Spleen (tissue), 11 donors: Measurements from ENCODE around the gene SKI. TPM values are rescaled to one million over a fixed set of nuclear protein-coding genes. Genes with fewer than 3 reads are reported as not detected.
"Not testable (repeated sequence)": the region's sequence is repeated elsewhere in the genome, so short reads cannot be mapped to it uniquely, and the experiment has no call there.

Source experiments
- DNase-seq: peaks from one replicate; pipeline ENCODE4 v3.0.0-alpha.2; 2020
- H3K27ac ChIP-seq, 8 donors: fragments of 200-600 bp; sonication (generic) in 7 of 8; 1 replicate in 4 of 8; 2 replicates in 4 of 8; pipeline versions ENCODE4 v1.5.0 to v1.8.0; 2016 to 2021; ENCODE audit warnings: inconsistent platforms in 4 of 8, mild to moderate bottlenecking in 4 of 8, moderate library complexity in 1 of 8
- H3K27me3 ChIP-seq, 7 donors: fragments of 200-600 bp; sonication (generic) in 6 of 7; replicated peaks in 1 of 7; 1 replicate in 4 of 7; 2 replicates in 3 of 7; pipeline versions ENCODE4 v1.5.0 to v1.8.0; 2016 to 2021; ENCODE audit warnings: inconsistent platforms in 3 of 7, mild to moderate bottlenecking in 1 of 7
- H3K36me3 ChIP-seq, 6 donors: fragments of 200-600 bp; sonication (generic) in 5 of 6; 1 replicate in 4 of 6; 2 replicates in 2 of 6; pipeline versions ENCODE4 v1.5.0 to v1.8.0; 2016 to 2021; ENCODE audit warnings: inconsistent platforms in 2 of 6
- H3K4me1 ChIP-seq, 6 donors: fragments of 200-600 bp; sonication (generic) in 5 of 6; 1 replicate in 3 of 6; 2 replicates in 3 of 6; pipeline versions ENCODE4 v1.5.0 to v1.8.0; 2016 to 2021; ENCODE audit warnings: inconsistent platforms in 3 of 6
- H3K4me3 ChIP-seq, 8 donors: fragments of 200-600 bp; sonication (generic) in 7 of 8; 1 replicate in 4 of 8; 2 replicates in 4 of 8; pipeline versions ENCODE4 v1.5.0 to v1.8.0; 2016 to 2021; ENCODE audit warnings: inconsistent platforms in 4 of 8, mild to moderate bottlenecking in 4 of 8, moderate library complexity in 2 of 8
- H3K9me3 ChIP-seq, 8 donors: fragments of 200-600 bp; sonication (generic) in 7 of 8; 1 replicate in 4 of 8; 2 replicates in 4 of 8; pipeline versions ENCODE4 v1.5.0 to v1.8.0; 2016 to 2021; ENCODE audit warnings: inconsistent platforms in 4 of 8
- CTCF ChIP-seq, 11 experiments: fragments of 200-600 bp in 7 of 11; fragments of 450-650 bp in 4 of 11; sonication (generic) in 4 of 11; IDR thresholded peaks in 8 of 11; conservative IDR thresholded peaks in 3 of 11; 1 replicate in 7 of 11; 2 replicates in 4 of 11; pipeline versions ENCODE4 v1.4.0 to v1.8.0; 2016 to 2021; ENCODE audit warnings: antibody characterized with exemption in 11 of 11, inconsistent platforms in 4 of 11, mild to moderate bottlenecking in 1 of 11
- POLR2A ChIP-seq, 3 donors: fragments of 450-650 bp; IDR thresholded peaks; one replicate each; pipeline ENCODE4 v1.5.1; 2017; ENCODE audit warnings: antibody characterized with exemption in 3 of 3, mild to moderate bottlenecking in 1 of 3
- POLR2AphosphoS5 ChIP-seq, 3 donors: sonication (generic); formaldehyde crosslinking; IDR thresholded peaks; one replicate each; pipeline ENCODE4 v1.5.1; 2017; ENCODE audit warnings: antibody characterized with exemption in 3 of 3
- WGBS, 5 donors: extraction: QIAGEN DNeasy Blood & Tissue Kit in 3 of 5; methylation state at CpG; one replicate each; pipeline versions ENCODE4 v1.1.5 to v1.1.7; 2013 to 2018; 5-methylcytosine and 5-hydroxymethylcytosine counted together
- intact Hi-C: fragments of 100-400 bp; cut with DNase I; formaldehyde crosslinking; loops from one replicate; pipeline ENCODE4 v1.15.0; 2023; ENCODE audit warnings: low total_unique reads
- polyA plus RNA-seq, 3 donors: library from polyadenylated mRNA; stranded (reverse); fragments of 200-250 nt; gene quantifications; one replicate each; pipeline ENCODE4 v1.2.1, GENCODE V29; 2013
- total RNA-seq, 7 donors: library from RNA; depleted of rRNA in 3 of 7; stranded (reverse); fragments of >200 nt in 3 of 7; fragmentation: NEBNext Ultra II Directional in 4 of 7; extraction: Animal tissue kit (Norgen Biotek cat#: 25700) in 4 of 7; gene quantifications; one replicate each; pipeline versions ENCODE4 v1.1.0 to v1.2.1, GENCODE V29; 2016 to 2021
- donor health status: healthy with polysubstance abuse.
- donor health status: DM: no; HTN: no; CAD: no; lungs with moderate emphysema.
- donor health status: DM: no; HTN: no; CAD: no.
- donor health status: Bipolar disorder and iron deficiency.
- donor health status: healthy.
- donor health status: DM: no; HTN: no; CAD: no.
- donor health status: DM: yes; HTN: yes; CAD: no.

Gene SKI
- total and polyA plus RNA-seq, 10 donors, result 4.4 to 100.0 (median 54.3) TPM

GRCh38 chr1:2331200-2331544 is 103.1 kb downstream of the SKI start:
- no peak overlapping the region for H3K27ac ChIP-seq
- no peaks in the 10 kb centered on the region for H3K36me3 ChIP-seq
- H3K9me3 ChIP-seq, result no peaks in the 10 kb centered on the region
- 83 to 96% (median 89%) methylated on average over 4 to 11 of the region's 11 CpGs for WGBS, 5 donors
- H3K27me3 ChIP-seq, result peaks cover 0 to 3% (median 0%) of the 10 kb centered on the region in 7 donors
- no peaks in the 10 kb centered on the region for H3K4me1 ChIP-seq
- intact Hi-C loops, result no loop called here
- DNase-seq, result no peak
- no peak overlapping the region for H3K4me3 ChIP-seq
- no peak for TF ChIP-seq POLR2AphosphoS5 (IDR thresholded peaks at IDR 0.05)

DNA sequence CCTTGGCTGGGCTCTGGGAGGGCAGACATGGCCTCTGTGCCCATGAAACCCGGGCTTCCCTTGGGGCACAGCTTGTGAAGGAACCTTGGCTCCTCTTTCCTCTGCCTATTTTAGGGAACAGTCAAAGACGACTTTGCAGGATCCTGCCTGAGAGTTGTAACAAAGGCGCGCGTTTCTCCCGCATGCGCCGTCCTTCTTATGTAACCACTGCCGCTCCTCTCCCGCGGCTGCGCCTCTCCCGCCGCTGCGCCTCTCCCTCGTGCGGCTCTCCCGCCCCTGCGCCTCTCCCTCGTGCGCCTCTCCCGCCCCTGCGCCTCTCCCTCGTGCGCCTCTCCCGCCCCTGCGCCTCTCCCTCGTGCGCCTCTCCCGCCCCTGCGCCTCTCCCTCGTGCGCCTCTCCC is 103.5 kb downstream of the SKI start:
- H3K4me3 ChIP-seq, H3K9me3 ChIP-seq, H3K27ac ChIP-seq, H3K4me1 ChIP-seq, H3K27me3 ChIP-seq, DNase-seq, H3K36me3 ChIP-seq, intact Hi-C loops: not testable (repeated sequence)
- 90 to 95% (median 92%) methylated on average over 16 to 33 of the region's 33 CpGs for WGBS, 5 donors

DNA sequence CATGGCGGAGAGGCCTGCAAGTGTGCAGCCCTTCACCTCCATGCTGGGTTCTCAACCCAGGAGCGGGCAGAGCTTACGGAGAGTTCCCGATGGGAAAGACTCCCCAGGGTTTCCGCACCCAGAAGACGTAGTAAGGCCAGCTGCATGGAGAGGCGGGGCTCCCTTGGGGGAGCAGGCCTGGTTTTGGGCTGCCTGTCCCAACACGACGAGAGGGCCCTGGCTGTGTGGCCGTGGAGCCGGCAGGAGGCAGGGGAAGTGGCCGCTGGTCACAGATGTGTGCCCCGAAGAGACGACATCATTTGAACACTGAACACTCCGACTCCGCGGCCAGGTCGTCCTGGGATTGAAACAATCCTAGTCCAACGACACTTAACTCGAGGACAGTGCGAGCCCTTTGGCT is 106.2 kb downstream of the SKI start:
- Histone ChIP-seq H3K4me1 (no peaks in the 10 kb centered on the region), H3K36me3 (no peaks in the 10 kb centered on the region), H3K4me3 (no peak overlapping the region), H3K27me3 (peaks cover 0 to 18% (median 0%) of the 10 kb centered on the region in 7 donors), H3K9me3 (no peaks in the 10 kb centered on the region), H3K27ac (no peak overlapping the region)
- DNase-seq, result no peak
- 89 to 95% (median 92%) methylated on average over 19 to 21 of the region's 21 CpGs for WGBS, 5 donors
- TF ChIP-seq POLR2AphosphoS5 (IDR thresholded peaks at IDR 0.05) (no peak), CTCF (IDR thresholded peaks at IDR 0.05 in 8 of 11, conservative IDR thresholded peaks at IDR 0.05 in 3 of 11) (no peak), POLR2A (IDR thresholded peaks at IDR 0.05) (no peak)
- intact Hi-C loops, result no loop called here

- Histone ChIP-seq H3K4me3 (no peak overlapping the region), H3K4me1 (no peaks in the 10 kb centered on the region), H3K27me3 (peaks cover 0 to 18% (median 0%) of the 10 kb centered on the region in 7 donors), H3K9me3 (no peaks in the 10 kb centered on the region), H3K27ac (no peak overlapping the region), H3K36me3 (no peaks in the 10 kb centered on the region)
- intact Hi-C loops, result no loop called here
- 68 to 90% (median 78%) methylated on average over 31 to 33 of the region's 33 CpGs for WGBS, 5 donors
- DNase-seq, result no peak
- TF ChIP-seq CTCF (IDR thresholded peaks at IDR 0.05 in 8 of 11, conservative IDR thresholded peaks at IDR 0.05 in 3 of 11), result no peak
- no peak for TF ChIP-seq POLR2A (IDR thresholded peaks at IDR 0.05)
- TF ChIP-seq POLR2AphosphoS5 (IDR thresholded peaks at IDR 0.05), result no peak
These were observed 106.9 kb downstream of the SKI start for GRCh38 chr1:2334883-2335534.

GRCh38 chr1:2335721-2336455 is 107.8 kb downstream of the SKI start:
- WGBS, 5 donors, result 88 to 95% (median 92%) methylated on average over 22 to 36 of the region's 36 CpGs
- DNase-seq, result no peak
- intact Hi-C loops, result no loop called here
- Histone ChIP-seq H3K9me3 (no peaks in the 10 kb centered on the region), H3K36me3 (no peaks in the 10 kb centered on the region), H3K27ac (no peak overlapping the region), H3K4me3 (no peak overlapping the region), H3K27me3 (peaks cover 0 to 18% (median 0%) of the 10 kb centered on the region in 7 donors), H3K4me1 (no peaks in the 10 kb centered on the region)
- TF ChIP-seq CTCF (IDR thresholded peaks at IDR 0.05 in 8 of 11, conservative IDR thresholded peaks at IDR 0.05 in 3 of 11), result no peak
- no peak for TF ChIP-seq POLR2AphosphoS5 (IDR thresholded peaks at IDR 0.05)
- TF ChIP-seq POLR2A (IDR thresholded peaks at IDR 0.05), result no peak
